GM12892 (cell line): ENCODE data around the gene MRPS11.
A peak's percentile ranks its signal among the peaks of the same experiment; 100 is the strongest.
"Not testable (repeated sequence)": the region's sequence is repeated elsewhere in the genome, so short reads cannot be mapped to it uniquely, and the experiment has no call there.

Experiments used
- DNase-seq: peaks from one replicate; pipeline ENCODE4 v3.0.0; 2011; ENCODE audit not compliant: insufficient read length
- FAIRE-seq: peaks from 2 replicates; lab custom pipeline; 2011; peaks lifted over from hg19 to GRCh38; lab: Jason Lieb, UNC
- POLR2A ChIP-seq: IDR thresholded peaks from 2 replicates; pipeline ENCODE4 v1.6.1; 2011; ENCODE audit warnings: low read depth, low read length, control low read depth
- POLR2AphosphoS5 ChIP-seq: IDR thresholded peaks from 2 replicates; pipeline ENCODE4 v1.6.1; 2011; ENCODE audit warnings: low read depth, low read length, control low read depth
- TAF1 ChIP-seq: IDR thresholded peaks from 2 replicates; pipeline ENCODE4 v1.6.1; 2011; ENCODE audit warnings: low read depth, mild to moderate bottlenecking, control low read depth, low read length, borderline replicate concordance

Gene MRPS11

GRCh38 chr15:88463870-88464532 is 3.5 kb upstream of the MRPS11 start:
- FAIRE-seq, result no peak
- DNase-seq, result no peak
- TF ChIP-seq TAF1, result no peak
- TF ChIP-seq POLR2A, result no peak
- no peak for TF ChIP-seq POLR2AphosphoS5

- TF ChIP-seq POLR2A, result no peak
- no peak for TF ChIP-seq TAF1
- TF ChIP-seq POLR2AphosphoS5, result no peak
- DNase-seq (no peak), FAIRE-seq (no peak)
Observed at GRCh38 chr15:88465633-88466224, 1.8 kb upstream of the MRPS11 start.

- TF ChIP-seq TAF1 (no peak), POLR2A (no peak), POLR2AphosphoS5 (no peak)
- DNase-seq (no peak), FAIRE-seq (peak; percentile 9)
Observed at GRCh38 chr15:88467935-88468528, 524 bp downstream of the MRPS11 start.

- not testable (repeated sequence) for DNase-seq, FAIRE-seq
Observed at GRCh38 chr15:88468721-88469120, 1.2 kb downstream of the MRPS11 start.

- FAIRE-seq (no peak), DNase-seq (no peak)
- no peak for TF ChIP-seq POLR2A
- TF ChIP-seq POLR2AphosphoS5, result no peak
- no peak for TF ChIP-seq TAF1
Observed at GRCh38 chr15:88469321-88469720, 1.8 kb downstream of the MRPS11 start.

- no peak for DNase-seq
- TF ChIP-seq POLR2A (no peak), POLR2AphosphoS5 (no peak)
- no peak for FAIRE-seq
Observed at GRCh38 chr15:88470625-88471372, 3.3 kb downstream of the MRPS11 start.

- DNase-seq (no peak), FAIRE-seq (no peak)
- no peak for TF ChIP-seq POLR2A
- TF ChIP-seq POLR2AphosphoS5, result no peak
- no peak for TF ChIP-seq TAF1
Observed at GRCh38 chr15:88472225-88472624, 4.7 kb downstream of the MRPS11 start.

- not testable (repeated sequence) for FAIRE-seq, DNase-seq
Observed at GRCh38 chr15:88473661-88474293, 6.3 kb downstream of the MRPS11 start.

- no peak for DNase-seq
Observed at GRCh38 chr15:88476635-88477060, 9.1 kb downstream of the MRPS11 start.

GRCh38 chr15:88477126-88477525 is 9.6 kb downstream of the MRPS11 start:
- no peak for DNase-seq
- FAIRE-seq, result no peak
- TF ChIP-seq POLR2A (no peak), POLR2AphosphoS5 (no peak), TAF1 (no peak)

More at GRCh38 chr15:88476635-88477060, 9.1 kb downstream of the MRPS11 start:
- FAIRE-seq, result no peak
- TF ChIP-seq POLR2AphosphoS5 (no peak), TAF1 (no peak), POLR2A (no peak)

- FAIRE-seq (no peak), DNase-seq (no peak)
- TF ChIP-seq POLR2AphosphoS5 (no peak), TAF1 (no peak), POLR2A (no peak)
Observed at GRCh38 chr15:88477904-88478303, 10.4 kb downstream of the MRPS11 start.
